Measurements from ENCODE around the gene SYT12. TPM values are rescaled to one million over a fixed set of nuclear protein-coding genes. Genes with fewer than 3 reads are reported as not detected.
A peak's percentile ranks its signal among the peaks of the same experiment; 100 is the strongest.

SYT12 gene
- total RNA-seq, 1 experiment from 2014 or later, result 1.9 TPM

GRCh38 chr11:66987158-66987620 lies 35.7 kb upstream of the SYT12 start:
- Histone ChIP-seq H3K79me1 (ENCODE audit: insufficient read depth, low read depth, low read length, poor library complexity, severe bottlenecking) (no peaks in the 10 kb centered on the region), H3K9ac (ENCODE audit: extremely low read depth, insufficient read length, low read length) (no peak overlapping the region), H3K18ac (ENCODE audit: insufficient read length, low read depth, low read length) (no peak overlapping the region), H4K20me1 (ENCODE audit: control insufficient read depth, insufficient read depth, insufficient read length) (no peaks in the 10 kb centered on the region), H4K8ac (replicated peaks; ENCODE audit: insufficient read length, low read depth, low read length) (no peak overlapping the region), H2AK5ac (ENCODE audit: insufficient read length, low read length) (no peak overlapping the region), H2BK15ac (ENCODE audit: low read depth, low read length) (no peak overlapping the region), H3K27me3 (ENCODE audit: insufficient read depth, low read length) (no peaks in the 10 kb centered on the region), H3K79me2 (ENCODE audit: insufficient read depth, low read length) (no peaks in the 10 kb centered on the region), H3K56ac (ENCODE audit: insufficient read length, low read depth, low read length) (no peak overlapping the region), H2BK20ac (ENCODE audit: low read depth, low read length, poor library complexity, severe bottlenecking) (no peak overlapping the region), H3T11ph (ENCODE audit: low read length) (no peak overlapping the region), H2BK120ac (ENCODE audit: low read depth, low read length, poor library complexity, severe bottlenecking) (no peak overlapping the region), H2AFZ (ENCODE audit: low read length) (no peak overlapping the region), H3K14ac (ENCODE audit: insufficient read depth, low read length) (peak overlapping the region; percentile 31; the same call in 1 of the 2 replicates), H3K23ac (ENCODE audit: insufficient read length, low read depth, low read length) (no peak overlapping the region), H3K9me3 (ENCODE audit: control insufficient read depth, low read depth, low read length) (no peaks in the 10 kb centered on the region), H3K4ac (ENCODE audit: low read depth, low read length) (no peak overlapping the region), H2BK12ac (ENCODE audit: insufficient read length, low read depth, low read length) (no peak overlapping the region), H3K4me1 (ENCODE audit: insufficient read depth, low read length) (peaks cover 9% of the 10 kb centered on the region; the same call in 1 of the 2 replicates), H3K23me2 (ENCODE audit: insufficient read length, low read depth, low read length, poor library complexity, severe bottlenecking) (peaks cover 2% of the 10 kb centered on the region), H2BK5ac (ENCODE audit: insufficient read length, low read length) (no peak overlapping the region), H3K4me2 (ENCODE audit: insufficient read depth, insufficient read length, low read length) (peak overlapping the region; percentile 1), H3K27ac (ENCODE audit: insufficient read length, low read depth, low read length) (no peak overlapping the region), H4K5ac (ENCODE audit: insufficient read length, low read depth, low read length) (no peak overlapping the region), H4K91ac (ENCODE audit: insufficient read length, low read depth, low read length) (no peak overlapping the region)
- Mint-ChIP-seq H3K27ac (peak overlapping the region in 2 of 3 experiments; percentile 1 to 60; a peak in 3 of 7 replicates), H3K4me3 (peak overlapping the region in 1 of 2 experiments; percentile 14; a peak in 2 of 5 replicates), H3K36me3 (ENCODE audit: insufficient read depth in 1 of 3, low read depth in 3 of 3) (peaks cover 0 to 8% (median 0%) of the 10 kb centered on the region in 3 experiments; a peak in 2 of 7 replicates), H3K27me3 (ENCODE audit: low read depth) (peaks cover 10% of the 10 kb centered on the region), H3K9me3 (no peaks in the 10 kb centered on the region; a peak in 3 of 5 replicates), H3K4me1 (peaks cover 17 to 22% of the 10 kb centered on the region in 2 experiments)
- DNase-seq, result peak; percentile 78
- no peak for TF ChIP-seq CTCF (conservative IDR thresholded peaks at IDR 0.05)
- WGBS (ENCODE audit: extremely low coverage, insufficient read length, low lambda C conversion rate), result no CpG with 5 or more reads among the region's 6 CpGs
